Trophoblast cell (in vitro differentiated cells and primary cell): Measurements from ENCODE around the gene PROSER3.
A peak's percentile ranks its signal among the peaks of the same experiment; 100 is the strongest.

ENCODE experiments used
- DNase-seq, 2 donors: peaks; one replicate each; pipeline ENCODE4 v3.0.0-alpha.2; 2016
- H2AFZ ChIP-seq: 2 replicates; pipeline ENCODE4 v1.6.1; 2013; ENCODE audit warnings: low read length, moderate library complexity, mild to moderate bottlenecking; ENCODE audit not compliant: insufficient read depth, poor library complexity
- H2AK5ac ChIP-seq: 2 replicates; pipeline ENCODE4 v1.6.1; 2013; ENCODE audit warnings: mild to moderate bottlenecking, low read length
- H2BK120ac ChIP-seq: 2 replicates; pipeline ENCODE4 v1.6.1; 2013; ENCODE audit warnings: low read length, mild to moderate bottlenecking, moderate library complexity; ENCODE audit not compliant: insufficient read depth, poor library complexity
- H2BK12ac ChIP-seq: 2 replicates; pipeline ENCODE4 v1.6.1; 2013; ENCODE audit warnings: mild to moderate bottlenecking, low read length, moderate library complexity
- H2BK5ac ChIP-seq: 2 replicates; pipeline ENCODE4 v1.6.1; 2013; ENCODE audit warnings: low read length, low read depth, moderate library complexity, mild to moderate bottlenecking; ENCODE audit not compliant: poor library complexity
- H3K14ac ChIP-seq: 2 replicates; pipeline ENCODE4 v1.6.1; 2013; ENCODE audit warnings: mild to moderate bottlenecking, low read length
- H3K18ac ChIP-seq: 2 replicates; pipeline ENCODE4 v1.6.1; 2013; ENCODE audit warnings: mild to moderate bottlenecking, low read length
- H3K23ac ChIP-seq: 2 replicates; pipeline ENCODE4 v1.6.1; 2013; ENCODE audit warnings: low read length
- H3K27ac ChIP-seq: 2 replicates; pipeline ENCODE4 v1.5.1; 2013; ENCODE audit warnings: low read depth, mild to moderate bottlenecking, inconsistent platforms, low read length, moderate library complexity
- H3K27me3 ChIP-seq: 2 replicates; pipeline ENCODE4 v1.6.1; 2013; ENCODE audit warnings: inconsistent platforms, mild to moderate bottlenecking, low read length, moderate library complexity; ENCODE audit not compliant: insufficient read depth
- H3K36me3 ChIP-seq, 2 experiments: 1 replicate in 1 of 2; 2 replicates in 1 of 2; pipeline ENCODE4 v1.6.1; 2013; ENCODE audit warnings: low read length in 2 of 2, mild to moderate bottlenecking in 2 of 2, moderate library complexity in 1 of 2; ENCODE audit not compliant: insufficient read depth in 2 of 2, control insufficient read depth in 1 of 2
- H3K4ac ChIP-seq: 2 replicates; pipeline ENCODE4 v1.6.1; 2013; ENCODE audit warnings: low read depth, mild to moderate bottlenecking, low read length, moderate library complexity
- H3K4me1 ChIP-seq, 2 experiments: 1 replicate in 1 of 2; 2 replicates in 1 of 2; pipeline ENCODE4 v1.6.1; 2013; ENCODE audit warnings: low read length in 2 of 2, mild to moderate bottlenecking in 2 of 2, moderate library complexity in 1 of 2; ENCODE audit not compliant: insufficient read depth in 2 of 2, control insufficient read depth in 1 of 2
- H3K4me2 ChIP-seq: 2 replicates; pipeline ENCODE4 v1.6.1; 2013; ENCODE audit warnings: inconsistent platforms, mild to moderate bottlenecking, low read length, moderate library complexity
- H3K4me3 ChIP-seq: 2 replicates; pipeline ENCODE4 v1.5.1; 2013; ENCODE audit warnings: mild to moderate bottlenecking, low read depth, low read length, inconsistent platforms
- H3K79me1 ChIP-seq: one replicate; pipeline ENCODE4 v1.6.1; 2013; ENCODE audit warnings: low read length
- H3K79me2 ChIP-seq: 2 replicates; pipeline ENCODE4 v1.6.1; 2013; ENCODE audit warnings: low read length, mild to moderate bottlenecking; ENCODE audit not compliant: control insufficient read depth, insufficient read depth, poor library complexity
- H3K9ac ChIP-seq: 2 replicates; pipeline ENCODE4 v1.6.1; 2013; ENCODE audit warnings: mild to moderate bottlenecking, low read length
- H3K9me3 ChIP-seq: 2 replicates; pipeline ENCODE4 v1.6.1; 2013; ENCODE audit warnings: low read depth, mild to moderate bottlenecking, control low read depth, inconsistent platforms, low read length; ENCODE audit not compliant: insufficient read depth
- H4K12ac ChIP-seq: 2 replicates; pipeline ENCODE4 v1.6.1; 2013; ENCODE audit warnings: low read depth, mild to moderate bottlenecking, low read length, moderate library complexity
- H4K8ac ChIP-seq: 2 replicates; pipeline ENCODE4 v1.6.1; 2013; ENCODE audit warnings: low read depth, mild to moderate bottlenecking, low read length, moderate library complexity
- H4K91ac ChIP-seq: one replicate; pipeline ENCODE4 v1.6.1; 2013; ENCODE audit warnings: low read depth, mild to moderate bottlenecking, low read length, moderate library complexity
- WGBS: extraction: QIAGEN DNeasy Blood & Tissue Kit; methylation state at CpG from one replicate; pipeline ENCODE4 v1.1.7; 2013; ENCODE audit warnings: missing lambda C conversion rate; ENCODE audit not compliant: insufficient read length, insufficient coverage; ENCODE audit errors: extremely low coverage; 5-methylcytosine and 5-hydroxymethylcytosine counted together

PROSER3 gene

GRCh38 chr19:35811317-35812219 lies 53.6 kb downstream of the PROSER3 start:
- H3K23ac ChIP-seq = no peak overlapping the region
- no peak overlapping the region for H3K9ac ChIP-seq
- H2AK5ac ChIP-seq = no peak overlapping the region
- H4K12ac ChIP-seq = no peak overlapping the region
- H3K4ac ChIP-seq = no peak overlapping the region
- no peak overlapping the region for H2BK12ac ChIP-seq
- H3K27me3 ChIP-seq = no peaks in the 10 kb centered on the region
- no peak overlapping the region for H4K91ac ChIP-seq
- H3K4me1 ChIP-seq = no peaks in the 10 kb centered on the region
- H3K9me3 ChIP-seq = no peaks in the 10 kb centered on the region
- H2BK5ac ChIP-seq = no peak overlapping the region
- DNase-seq = peak; percentile 44 to 71
- no peak overlapping the region for H2AFZ ChIP-seq
- H3K36me3 ChIP-seq = no peaks in the 10 kb centered on the region
- no peak overlapping the region for H3K4me2 ChIP-seq
- H3K18ac ChIP-seq = no peak overlapping the region
- H3K79me1 ChIP-seq = no peaks in the 10 kb centered on the region
- H3K4me3 ChIP-seq = no peak overlapping the region
- no peak overlapping the region for H3K27ac ChIP-seq
- WGBS = no CpG with 5 or more reads among the region's 18 CpGs
- no peaks in the 10 kb centered on the region for H3K79me2 ChIP-seq
- H2BK120ac ChIP-seq = no peak overlapping the region
- no peak overlapping the region for H4K8ac ChIP-seq
- H3K14ac ChIP-seq = no peak overlapping the region

- no peak within 1 kb of the TSS for H2AFZ ChIP-seq
- no peaks in the 10 kb centered on the region for H3K27me3 ChIP-seq
- no peak within 1 kb of the TSS for H3K4me2 ChIP-seq
- H3K4ac ChIP-seq = no peak within 1 kb of the TSS
- no peaks in the 10 kb centered on the region for H3K4me1 ChIP-seq
- H2BK12ac ChIP-seq = no peak within 1 kb of the TSS
- H3K4me3 ChIP-seq = no peak within 1 kb of the TSS
- no peaks in the 10 kb centered on the region for H3K9me3 ChIP-seq
- H3K36me3 ChIP-seq = no peaks in the 10 kb centered on the region
- no peak within 1 kb of the TSS for H2BK120ac ChIP-seq
- no CpG with 5 or more reads among the region's 26 CpGs for WGBS
- H3K79me2 ChIP-seq = no peaks in the 10 kb centered on the region
- no peak within 1 kb of the TSS for H3K27ac ChIP-seq
- no peak within 1 kb of the TSS for H3K23ac ChIP-seq
- H2BK5ac ChIP-seq = no peak within 1 kb of the TSS
- H3K79me1 ChIP-seq = no peaks in the 10 kb centered on the region
- no peak within 1 kb of the TSS for H4K12ac ChIP-seq
- H2AK5ac ChIP-seq = no peak within 1 kb of the TSS
- no peak for DNase-seq
- H3K18ac ChIP-seq = no peak within 1 kb of the TSS
- H3K14ac ChIP-seq = no peak within 1 kb of the TSS
- no peak within 1 kb of the TSS for H4K91ac ChIP-seq
- no peak within 1 kb of the TSS for H4K8ac ChIP-seq
- H3K9ac ChIP-seq = no peak within 1 kb of the TSS
These were observed 54.5 kb downstream of the PROSER3 start, which contains the start of gene PRODH2 for GRCh38 chr19:35812220-35813042. TSS of gene PRODH2 (minus strand) at chr19:35812845. CDS start at chr19:35812805, 40 bp downstream.

- no peaks in the 10 kb centered on the region for H3K36me3 ChIP-seq
- no peaks in the 10 kb centered on the region for H3K27me3 ChIP-seq
- DNase-seq = no peak
- no peak overlapping the region for H2BK120ac ChIP-seq
- no CpG with 5 or more reads among the region's 11 CpGs for WGBS
- no peak overlapping the region for H3K27ac ChIP-seq
- H3K4me2 ChIP-seq = no peak overlapping the region
- H2AFZ ChIP-seq = no peak overlapping the region
- no peak overlapping the region for H3K18ac ChIP-seq
- no peak overlapping the region for H3K23ac ChIP-seq
- H3K9me3 ChIP-seq = no peaks in the 10 kb centered on the region
- no peaks in the 10 kb centered on the region for H3K79me2 ChIP-seq
- H3K9ac ChIP-seq = no peak overlapping the region
- no peak overlapping the region for H4K8ac ChIP-seq
- no peak overlapping the region for H3K14ac ChIP-seq
- no peak overlapping the region for H4K91ac ChIP-seq
- no peak overlapping the region for H3K4ac ChIP-seq
- H4K12ac ChIP-seq = no peak overlapping the region
- no peak overlapping the region for H3K4me3 ChIP-seq
- no peak overlapping the region for H2BK12ac ChIP-seq
- no peaks in the 10 kb centered on the region for H3K79me1 ChIP-seq
- no peaks in the 10 kb centered on the region for H3K4me1 ChIP-seq
- H2AK5ac ChIP-seq = no peak overlapping the region
- no peak overlapping the region for H2BK5ac ChIP-seq
These were observed 55.3 kb downstream of the PROSER3 start for GRCh38 chr19:35813043-35813890.

- H3K14ac ChIP-seq = no peak overlapping the region
- no peak overlapping the region for H3K9ac ChIP-seq
- no peak overlapping the region for H3K4ac ChIP-seq
- no peak overlapping the region for H2AFZ ChIP-seq
- no peaks in the 10 kb centered on the region for H3K9me3 ChIP-seq
- H3K36me3 ChIP-seq = no peaks in the 10 kb centered on the region
- H3K18ac ChIP-seq = no peak overlapping the region
- H2BK12ac ChIP-seq = no peak overlapping the region
- H3K27ac ChIP-seq = no peak overlapping the region
- no peak overlapping the region for H3K23ac ChIP-seq
- no peak overlapping the region for H4K12ac ChIP-seq
- H2BK5ac ChIP-seq = no peak overlapping the region
- no peak overlapping the region for H4K91ac ChIP-seq
- no peak overlapping the region for H4K8ac ChIP-seq
- no peak overlapping the region for H2AK5ac ChIP-seq
- DNase-seq = no peak
- H3K79me1 ChIP-seq = no peaks in the 10 kb centered on the region
- no peak overlapping the region for H2BK120ac ChIP-seq
- no peaks in the 10 kb centered on the region for H3K27me3 ChIP-seq
- WGBS = no CpG with 5 or more reads among the region's 6 CpGs
- H3K4me2 ChIP-seq = no peak overlapping the region
- H3K4me1 ChIP-seq = no peaks in the 10 kb centered on the region
- no peaks in the 10 kb centered on the region for H3K79me2 ChIP-seq
- no peak overlapping the region for H3K4me3 ChIP-seq
These were observed 58.3 kb downstream of the PROSER3 start for GRCh38 chr19:35816262-35816661.
